WTC11 (cell line): ENCODE results near the gene IDH3G.
"Not testable (repeated sequence)": the region's sequence is repeated elsewhere in the genome, so short reads cannot be mapped to it uniquely, and the experiment has no call there.

Experiments
- FOXJ3 ChIP-seq: sonication (generic); formaldehyde crosslinking; IDR thresholded peaks from 2 replicates; pipeline ENCODE4 v1.9.0; 2021; ENCODE audit warnings: missing genetic modification reagents, mild to moderate bottlenecking, borderline replicate concordance
- JUN ChIP-seq: sonication (generic); formaldehyde crosslinking; IDR thresholded peaks from 2 replicates; pipeline ENCODE4 v1.8.0; 2023; ENCODE audit warnings: mild to moderate bottlenecking, missing genetic modification reagents
- TF ChIP-seq, protein P1 (sequence below): fragments of 200-600 bp; IDR thresholded peaks from 2 replicates; pipeline ENCODE4 v1.8.0; 2022; ENCODE audit warnings: antibody characterized with exemption
- TF ChIP-seq, protein P2 (sequence below): fragments of 250-450 bp; sonication (Bioruptor Pico); conservative IDR thresholded peaks from 2 replicates; pipeline ENCODE4 v1.9.0; 2021; ENCODE audit warnings: mild to moderate bottlenecking

DNA sequence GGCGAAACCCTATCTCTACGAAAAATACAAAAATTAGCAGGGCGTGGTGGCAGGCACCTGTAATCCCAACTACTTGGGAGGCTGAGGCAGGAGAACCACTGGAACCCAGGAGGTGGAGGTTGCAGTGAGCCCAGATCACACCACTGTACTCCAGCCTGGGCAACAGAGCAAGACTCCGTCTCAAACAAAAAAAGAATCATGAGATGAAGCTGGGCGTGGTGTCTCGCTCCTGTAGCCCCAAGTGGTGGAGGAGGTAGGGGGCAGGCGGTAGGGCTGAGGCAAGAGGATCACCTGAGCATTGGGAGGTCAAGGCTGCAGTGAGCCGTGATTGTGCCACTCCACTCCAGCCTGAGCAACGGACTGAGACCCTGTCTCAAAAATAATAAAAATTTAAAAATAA, 23.9 kb upstream of the IDH3G start:
- TF ChIP-seq, protein P1, sequence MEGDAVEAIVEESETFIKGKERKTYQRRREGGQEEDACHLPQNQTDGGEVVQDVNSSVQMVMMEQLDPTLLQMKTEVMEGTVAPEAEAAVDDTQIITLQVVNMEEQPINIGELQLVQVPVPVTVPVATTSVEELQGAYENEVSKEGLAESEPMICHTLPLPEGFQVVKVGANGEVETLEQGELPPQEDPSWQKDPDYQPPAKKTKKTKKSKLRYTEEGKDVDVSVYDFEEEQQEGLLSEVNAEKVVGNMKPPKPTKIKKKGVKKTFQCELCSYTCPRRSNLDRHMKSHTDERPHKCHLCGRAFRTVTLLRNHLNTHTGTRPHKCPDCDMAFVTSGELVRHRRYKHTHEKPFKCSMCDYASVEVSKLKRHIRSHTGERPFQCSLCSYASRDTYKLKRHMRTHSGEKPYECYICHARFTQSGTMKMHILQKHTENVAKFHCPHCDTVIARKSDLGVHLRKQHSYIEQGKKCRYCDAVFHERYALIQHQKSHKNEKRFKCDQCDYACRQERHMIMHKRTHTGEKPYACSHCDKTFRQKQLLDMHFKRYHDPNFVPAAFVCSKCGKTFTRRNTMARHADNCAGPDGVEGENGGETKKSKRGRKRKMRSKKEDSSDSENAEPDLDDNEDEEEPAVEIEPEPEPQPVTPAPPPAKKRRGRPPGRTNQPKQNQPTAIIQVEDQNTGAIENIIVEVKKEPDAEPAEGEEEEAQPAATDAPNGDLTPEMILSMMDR: not testable (repeated sequence)
- not testable (repeated sequence) for TF ChIP-seq JUN, FOXJ3 (CRISPR knock-in tag)
- TF ChIP-seq, protein P2, sequence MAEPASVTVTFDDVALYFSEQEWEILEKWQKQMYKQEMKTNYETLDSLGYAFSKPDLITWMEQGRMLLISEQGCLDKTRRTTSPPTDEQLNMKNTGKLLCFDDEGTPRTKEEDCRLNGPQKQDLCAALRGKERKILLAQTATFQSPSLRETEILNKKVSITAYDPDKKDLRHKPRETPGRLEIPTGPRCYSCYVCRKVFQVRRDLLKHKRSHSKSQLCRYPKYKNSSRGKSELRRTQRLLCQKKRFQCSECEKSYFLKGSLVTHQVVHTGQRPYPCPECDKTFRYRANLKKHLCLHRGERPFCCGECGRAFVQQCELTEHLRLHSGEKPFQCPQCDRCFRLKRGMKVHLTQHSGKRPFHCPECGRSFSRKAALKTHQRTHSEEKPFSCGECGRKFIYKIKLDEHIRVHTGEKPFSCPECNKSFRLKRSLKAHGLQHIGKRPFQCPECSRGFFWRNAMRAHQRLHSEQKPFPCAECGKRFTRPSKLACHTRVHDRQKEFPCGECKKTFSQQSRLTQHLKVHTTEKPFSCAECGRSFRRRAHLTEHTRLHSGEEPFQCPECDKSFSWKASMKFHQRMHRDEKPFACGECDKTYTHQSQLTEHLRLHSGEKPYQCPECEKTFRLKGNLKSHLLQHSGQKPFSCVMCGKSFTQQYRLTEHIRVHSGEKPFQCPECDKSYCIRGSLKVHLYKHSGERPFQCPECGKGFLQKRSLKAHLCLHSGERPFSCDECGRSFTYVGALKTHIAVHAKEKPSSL (CRISPR knock-in tag): not testable (repeated sequence)
